NOMO-1 (cell line): ENCODE measurements around the gene WARS2.

Experiments used
- DNase-seq, 2 experiments: peaks; one replicate each; lab custom pipeline; 2025; ENCODE audit not compliant: unreplicated experiment in 2 of 2; lab: John Stamatoyannopoulos, UW

WARS2 gene

GRCh38 chr1:119086830-119087229 is 53.6 kb downstream of the WARS2 start:
- DNase-seq, result no peak

GRCh38 chr1:119084798-119085197 is 55.7 kb downstream of the WARS2 start:
- no peak for DNase-seq

GRCh38 chr1:119083980-119084379 is 56.5 kb downstream of the WARS2 start:
- no peak for DNase-seq

- DNase-seq, result no peak
These were observed 57.0 kb downstream of the WARS2 start for GRCh38 chr1:119083479-119083878.

- DNase-seq, result no peak
These were observed 58.8 kb downstream of the WARS2 start for GRCh38 chr1:119081700-119082099.

GRCh38 chr1:119081267-119081666 is 59.2 kb downstream of the WARS2 start:
- no peak for DNase-seq

- no peak for DNase-seq
These were observed 59.9 kb downstream of the WARS2 start for GRCh38 chr1:119080586-119080985.

- DNase-seq, result no peak
These were observed 60.6 kb downstream of the WARS2 start for GRCh38 chr1:119079881-119080280.

GRCh38 chr1:119075614-119076013 is 64.8 kb downstream of the WARS2 start:
- DNase-seq, result no peak

GRCh38 chr1:119071321-119071720 is 69.1 kb downstream of the WARS2 start:
- no peak for DNase-seq

GRCh38 chr1:119069682-119070081 is 70.8 kb downstream of the WARS2 start:
- DNase-seq, result no peak

- DNase-seq, result no peak
These were observed 72.0 kb downstream of the WARS2 start for GRCh38 chr1:119068427-119068826.

GRCh38 chr1:119061700-119062099 is 78.8 kb downstream of the WARS2 start:
- DNase-seq, result no peak

- DNase-seq, result no peak
These were observed 84.9 kb downstream of the WARS2 start for GRCh38 chr1:119055568-119055967.

GRCh38 chr1:119053917-119054316 is 86.5 kb downstream of the WARS2 start:
- no peak for DNase-seq

GRCh38 chr1:119052267-119052666 is 88.2 kb downstream of the WARS2 start:
- DNase-seq, result no peak

- no peak for DNase-seq
These were observed 91.6 kb downstream of the WARS2 start for GRCh38 chr1:119048624-119049404.

GRCh38 chr1:119046785-119047438 is 93.5 kb downstream of the WARS2 start:
- no peak for DNase-seq

GRCh38 chr1:119046429-119046784 is 94.0 kb downstream of the WARS2 start:
- no peak for DNase-seq

GRCh38 chr1:119045096-119045746 is 95.2 kb downstream of the WARS2 start:
- no peak for DNase-seq

- DNase-seq, result no peak
These were observed 99.5 kb downstream of the WARS2 start for GRCh38 chr1:119040906-119041305.

- DNase-seq, result no peak
These were observed 100.0 kb downstream of the WARS2 start for GRCh38 chr1:119040489-119040888.
